ENCODE measurements around the gene MRPL37.

- TF ChIP-seq POLR2A (IDR thresholded peaks at IDR 0.05; ENCODE audit: low read depth, low read length): no peak
- no peak for TF ChIP-seq CTCF (IDR thresholded peaks at IDR 0.05; ENCODE audit: extremely low read depth in 1 of 2, insufficient read depth in 1 of 2, low read depth in 1 of 2, low read length in 2 of 2)
- no peak for TF ChIP-seq MAX (IDR thresholded peaks at IDR 0.05; ENCODE audit: insufficient read depth, insufficient read length)
- TF ChIP-seq EZH2 (IDR thresholded peaks at IDR 0.05; ENCODE audit: borderline replicate concordance, low read depth, low read length, severe bottlenecking): no peak
- no peak for TF ChIP-seq JUN (IDR thresholded peaks at IDR 0.05; ENCODE audit: borderline replicate concordance, insufficient read depth, insufficient read length, low read depth)
- no peak for TF ChIP-seq POLR2AphosphoS5 (IDR thresholded peaks at IDR 0.05; ENCODE audit: insufficient read depth, low read depth, low read length)
Observed at GRCh38 chr1:54225378-54225777, 25.4 kb downstream of the MRPL37 start.

Measured in endothelial cell of umbilical vein (primary cell).